ENCODE measurements around the gene CLIC6. TPM values are rescaled to one million over a fixed set of nuclear protein-coding genes. Genes with fewer than 3 reads are reported as not detected.

Gene CLIC6
- polyA plus RNA-seq, 3 donors: not detected

- Mint-ChIP-seq H3K9me3 (no peaks in the 10 kb centered on the region), H3K27me3 (ENCODE audit: low read depth in 3 of 3) (peaks cover 0 to 5% (median 0%) of the 10 kb centered on the region in 3 donors), H3K36me3 (no peaks in the 10 kb centered on the region), H3K4me1 (peaks cover 19% of the 10 kb centered on the region), H3K4me3 (no peak overlapping the region), H3K27ac (no peak overlapping the region)
- H3K27ac ChIP-seq (ENCODE audit: low read depth in 1 of 2, low read length in 2 of 2): no peak overlapping the region
- no peak overlapping the region for H3K4me3 ChIP-seq (replicated peaks in 1 of 3; ENCODE audit: low read depth in 2 of 3, low read length in 3 of 3)
- peaks cover 12 to 13% of the 10 kb centered on the region in 2 donors for H3K4me1 ChIP-seq (ENCODE audit: control insufficient read depth in 1 of 2, insufficient read depth in 2 of 2, low read length in 2 of 2)
- H3K79me2 ChIP-seq (ENCODE audit: insufficient read depth, low read length): no peaks in the 10 kb centered on the region
- no peak for DNase-seq
- no peak overlapping the region for H3K4me2 ChIP-seq (replicated peaks; ENCODE audit: extremely low read depth, low read length, poor library complexity, severe bottlenecking)
- H3K9ac ChIP-seq (ENCODE audit: insufficient read depth, low read length, poor library complexity, severe bottlenecking): no peak overlapping the region
- H3K27me3 ChIP-seq (ENCODE audit: control insufficient read depth in 2 of 2, insufficient read depth in 2 of 2, low read length in 2 of 2): no peaks in the 10 kb centered on the region
- intact Hi-C loops (cut with micrococcal nuclease): no loop called here
- TF ChIP-seq CTCF (IDR thresholded peaks at IDR 0.05): no peak
- H2AFZ ChIP-seq (ENCODE audit: insufficient read depth, low read depth, low read length, poor library complexity, severe bottlenecking): no peak overlapping the region
- H3K36me3 ChIP-seq (replicated peaks in 1 of 2; ENCODE audit: control insufficient read depth in 1 of 2, insufficient read depth in 2 of 2, low read length in 2 of 2): no peaks in the 10 kb centered on the region
- no peaks in the 10 kb centered on the region for H4K20me1 ChIP-seq (ENCODE audit: insufficient read depth, low read length)
- H3K9me3 ChIP-seq (replicated peaks in 1 of 2; ENCODE audit: control insufficient read depth in 1 of 2, insufficient read depth in 1 of 2, low read length in 2 of 2): no peaks in the 10 kb centered on the region
- WGBS (ENCODE audit: insufficient coverage): 100% methylated on average over 1 of the region's 6 CpGs
Measured at GRCh38 chr21:34625030-34625593, 43.7 kb upstream of the CLIC6 start.

GRCh38 chr21:34626131-34626530 is 42.7 kb upstream of the CLIC6 start:
- H3K79me2 ChIP-seq (ENCODE audit: insufficient read depth, low read length): no peaks in the 10 kb centered on the region
- H3K9ac ChIP-seq (ENCODE audit: insufficient read depth, low read length, poor library complexity, severe bottlenecking): no peak overlapping the region
- no peak overlapping the region for H2AFZ ChIP-seq (ENCODE audit: insufficient read depth, low read depth, low read length, poor library complexity, severe bottlenecking)
- peaks cover 19% of the 10 kb centered on the region for H3K4me1 Mint-ChIP-seq
- no peaks in the 10 kb centered on the region for H4K20me1 ChIP-seq (ENCODE audit: insufficient read depth, low read length)
- peaks cover 12 to 13% of the 10 kb centered on the region in 2 donors for H3K4me1 ChIP-seq (ENCODE audit: control insufficient read depth in 1 of 2, insufficient read depth in 2 of 2, low read length in 2 of 2)
- intact Hi-C loops (cut with micrococcal nuclease): no loop called here
- H3K36me3 Mint-ChIP-seq: no peaks in the 10 kb centered on the region
- H3K36me3 ChIP-seq (replicated peaks in 1 of 2; ENCODE audit: control insufficient read depth in 1 of 2, insufficient read depth in 2 of 2, low read length in 2 of 2): no peaks in the 10 kb centered on the region
- 94% methylated on average over 8 of the region's 8 CpGs for WGBS (ENCODE audit: insufficient coverage)
- H3K27ac ChIP-seq (ENCODE audit: low read depth in 1 of 2, low read length in 2 of 2): no peak overlapping the region
- H3K4me3 ChIP-seq (replicated peaks in 1 of 3; ENCODE audit: low read depth in 2 of 3, low read length in 3 of 3): no peak overlapping the region
- no peak overlapping the region for H3K4me2 ChIP-seq (replicated peaks; ENCODE audit: extremely low read depth, low read length, poor library complexity, severe bottlenecking)
- no peaks in the 10 kb centered on the region for H3K9me3 Mint-ChIP-seq
- DNase-seq: no peak
- TF ChIP-seq CTCF (IDR thresholded peaks at IDR 0.05): no peak
- no peaks in the 10 kb centered on the region for H3K27me3 ChIP-seq (ENCODE audit: control insufficient read depth in 2 of 2, insufficient read depth in 2 of 2, low read length in 2 of 2)
- no peaks in the 10 kb centered on the region for H3K9me3 ChIP-seq (replicated peaks in 1 of 2; ENCODE audit: control insufficient read depth in 1 of 2, insufficient read depth in 1 of 2, low read length in 2 of 2)
- no peak overlapping the region for H3K27ac Mint-ChIP-seq
- H3K27me3 Mint-ChIP-seq (ENCODE audit: low read depth in 3 of 3): peaks cover 0 to 5% (median 0%) of the 10 kb centered on the region in 3 donors
- H3K4me3 Mint-ChIP-seq: no peak overlapping the region
